Activated T-helper 17 cell treated with anti-CD3 and anti-CD28 coated beads, Interleukin-2, amount 50 U/mL, for 72 hours (primary cell): ENCODE measurements around the gene BCL7A. TPM values are rescaled to one million over a fixed set of nuclear protein-coding genes. Genes with fewer than 3 reads are reported as not detected.
"Not testable (repeated sequence)": the region's sequence is repeated elsewhere in the genome, so short reads cannot be mapped to it uniquely, and the experiment has no call there.

ENCODE experiments used
- ATAC-seq: fragments of 150-1000 bp; cut with Tn5 transposase; replicated peaks from 2 replicates; pipeline ENCODE4 v1.10.0; 2021; ENCODE audit warnings: mild to moderate bottlenecking, moderate library complexity
- H3K27ac Mint-ChIP-seq: one replicate; pipeline ENCODE4 v1.8.0; 2022; ENCODE audit warnings: mixed read lengths
- H3K27me3 Mint-ChIP-seq: one replicate; pipeline ENCODE4 v1.8.0; 2022; ENCODE audit warnings: mixed read lengths
- H3K36me3 Mint-ChIP-seq: one replicate; pipeline ENCODE4 v1.8.0; 2022; ENCODE audit warnings: low read depth, mild to moderate bottlenecking, mixed read lengths
- H3K4me1 Mint-ChIP-seq: one replicate; pipeline ENCODE4 v1.8.0; 2022; ENCODE audit warnings: mixed read lengths
- H3K4me3 Mint-ChIP-seq: one replicate; pipeline ENCODE4 v1.8.0; 2022; ENCODE audit warnings: mild to moderate bottlenecking, mixed read lengths
- H3K9me3 Mint-ChIP-seq: one replicate; pipeline ENCODE4 v1.8.0; 2022; ENCODE audit warnings: mixed read lengths
- total RNA-seq, 2 donors: library from RNA; stranded (reverse); gene quantifications; one replicate each; pipeline ENCODE4 v1.2.3, GENCODE V29; 2022

The BCL7A gene
- total RNA-seq, 2 donors from 2014 or later = 0.82 to 1.1 TPM

DNA sequence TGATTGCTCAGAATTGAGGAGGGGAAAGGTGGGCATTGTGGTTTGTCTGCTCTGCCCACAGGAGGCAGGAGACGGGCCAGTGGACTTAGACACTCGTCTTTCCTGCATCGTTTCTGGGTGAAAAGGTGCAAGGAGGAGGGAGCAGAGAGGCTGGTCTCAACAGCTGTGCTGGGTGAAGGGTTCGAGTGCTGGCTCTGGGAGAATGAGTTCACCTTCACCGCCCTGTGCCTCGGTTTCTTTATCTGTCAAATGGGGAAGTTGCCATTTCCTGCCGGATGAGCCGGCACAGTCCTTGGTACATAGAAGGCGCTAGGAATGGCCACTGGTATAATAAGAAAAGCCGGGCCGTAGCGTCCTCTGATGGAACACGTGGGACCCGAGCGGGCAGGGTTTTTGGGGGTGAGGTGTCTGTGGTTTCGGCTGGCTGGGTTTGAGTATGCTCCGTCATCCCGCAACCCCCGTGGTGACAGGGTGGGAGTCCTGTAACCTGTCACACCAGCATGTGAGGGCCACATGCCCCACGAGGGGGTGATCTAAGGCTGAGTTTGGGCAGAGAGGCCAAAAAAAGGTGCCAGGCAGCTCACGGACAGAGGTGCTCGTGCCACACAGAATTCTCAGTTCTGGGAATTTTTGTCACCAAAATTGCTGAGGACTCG is 7.3 kb downstream of the BCL7A start:
- Mint-ChIP-seq H3K4me1 (peaks cover 6% of the 10 kb centered on the region), H3K9me3 (no peaks in the 10 kb centered on the region), H3K27ac (peak overlapping the region; percentile 25), H3K36me3 (no peaks in the 10 kb centered on the region), H3K4me3 (no peak overlapping the region), H3K27me3 (peaks cover 3% of the 10 kb centered on the region)
- peak; percentile 75 for ATAC-seq

- peaks cover 3% of the 10 kb centered on the region for H3K27me3 Mint-ChIP-seq
- no peaks in the 10 kb centered on the region for H3K36me3 Mint-ChIP-seq
- H3K4me3 Mint-ChIP-seq = no peak overlapping the region
- no peak overlapping the region for H3K27ac Mint-ChIP-seq
- H3K9me3 Mint-ChIP-seq = no peaks in the 10 kb centered on the region
- peaks cover 6% of the 10 kb centered on the region for H3K4me1 Mint-ChIP-seq
- no peak for ATAC-seq
Observed at GRCh38 chr12:122029620-122030423, 8.1 kb downstream of the BCL7A start.

GRCh38 chr12:122030424-122031035 is 8.8 kb downstream of the BCL7A start:
- H3K27me3 Mint-ChIP-seq = peaks cover 3% of the 10 kb centered on the region
- ATAC-seq = no peak
- H3K9me3 Mint-ChIP-seq = no peaks in the 10 kb centered on the region
- no peak overlapping the region for H3K4me3 Mint-ChIP-seq
- peaks cover 6% of the 10 kb centered on the region for H3K4me1 Mint-ChIP-seq
- H3K36me3 Mint-ChIP-seq = peaks cover 4% of the 10 kb centered on the region
- no peak overlapping the region for H3K27ac Mint-ChIP-seq

GRCh38 chr12:122031342-122032216 is 9.9 kb downstream of the BCL7A start:
- no peak overlapping the region for H3K4me3 Mint-ChIP-seq
- peak; percentile 64 for ATAC-seq
- peaks cover 12% of the 10 kb centered on the region for H3K36me3 Mint-ChIP-seq
- H3K27me3 Mint-ChIP-seq = peaks cover 3% of the 10 kb centered on the region
- peaks cover 6% of the 10 kb centered on the region for H3K4me1 Mint-ChIP-seq
- H3K27ac Mint-ChIP-seq = no peak overlapping the region
- H3K9me3 Mint-ChIP-seq = no peaks in the 10 kb centered on the region

DNA sequence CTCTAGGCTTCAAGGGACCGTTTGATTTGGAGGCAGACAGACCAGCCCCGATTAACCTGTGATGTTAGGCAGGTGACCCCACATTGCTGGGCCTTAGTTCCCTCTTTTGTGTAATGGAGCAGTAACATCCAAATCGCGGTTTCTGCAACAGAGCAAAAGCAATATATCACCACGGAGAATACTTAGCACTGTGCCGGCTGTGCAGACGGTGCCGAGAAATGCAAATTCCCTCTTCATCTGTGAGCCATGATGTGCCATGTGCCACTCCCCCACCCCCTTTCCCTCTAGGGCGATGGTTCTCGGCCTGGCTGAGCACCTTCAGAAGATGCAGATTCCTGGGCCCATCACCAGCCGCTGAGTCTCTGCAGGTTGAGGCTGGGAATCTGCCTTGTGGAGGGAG is 10.9 kb downstream of the BCL7A start:
- Mint-ChIP-seq H3K27me3 (peaks cover 3% of the 10 kb centered on the region), H3K4me1 (peaks cover 6% of the 10 kb centered on the region), H3K36me3 (peaks cover 12% of the 10 kb centered on the region), H3K9me3 (no peaks in the 10 kb centered on the region), H3K27ac (no peak overlapping the region), H3K4me3 (no peak overlapping the region)
- no peak for ATAC-seq

GRCh38 chr12:122035292-122035691 is 13.6 kb downstream of the BCL7A start:
- ATAC-seq = no peak
- Mint-ChIP-seq H3K4me1 (no peaks in the 10 kb centered on the region), H3K4me3 (no peak overlapping the region), H3K27ac (no peak overlapping the region), H3K36me3 (peaks cover 12% of the 10 kb centered on the region), H3K27me3 (no peaks in the 10 kb centered on the region), H3K9me3 (no peaks in the 10 kb centered on the region)

DNA sequence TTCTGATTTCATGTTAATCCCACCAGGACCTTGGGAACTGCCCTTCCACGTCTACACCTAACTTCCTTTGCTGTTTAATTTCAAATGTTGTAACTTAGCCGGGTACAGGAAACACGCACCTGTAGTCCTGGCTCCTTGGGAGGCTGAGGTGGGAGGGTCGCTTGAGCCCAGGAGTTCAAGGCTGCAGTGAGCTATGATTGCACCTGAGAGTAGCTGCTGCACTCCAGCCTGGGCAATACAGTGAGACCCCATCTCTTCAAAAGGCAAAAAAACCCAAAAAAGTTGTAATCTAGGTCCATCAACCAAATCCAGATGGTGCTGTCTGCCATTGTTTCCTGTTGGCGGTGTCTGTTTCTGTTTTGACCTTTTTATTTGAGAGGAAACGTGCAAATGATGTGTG is 14.5 kb downstream of the BCL7A start:
- Mint-ChIP-seq H3K4me3 (no peak overlapping the region), H3K4me1 (no peaks in the 10 kb centered on the region), H3K9me3 (no peaks in the 10 kb centered on the region), H3K36me3 (peaks cover 12% of the 10 kb centered on the region), H3K27me3 (no peaks in the 10 kb centered on the region), H3K27ac (no peak overlapping the region)
- ATAC-seq = no peak

GRCh38 chr12:122040579-122041386 is 19.1 kb downstream of the BCL7A start:
- Mint-ChIP-seq H3K27ac (no peak overlapping the region), H3K9me3 (no peaks in the 10 kb centered on the region), H3K36me3 (peaks cover 6% of the 10 kb centered on the region), H3K4me3 (no peak overlapping the region), H3K27me3 (no peaks in the 10 kb centered on the region), H3K4me1 (no peaks in the 10 kb centered on the region)
- ATAC-seq = no peak

GRCh38 chr12:122041458-122041857 is 19.8 kb downstream of the BCL7A start:
- not testable (repeated sequence) for H3K9me3 Mint-ChIP-seq, H3K4me1 Mint-ChIP-seq, ATAC-seq, H3K27ac Mint-ChIP-seq, H3K4me3 Mint-ChIP-seq, H3K36me3 Mint-ChIP-seq, H3K27me3 Mint-ChIP-seq

- H3K27ac Mint-ChIP-seq = no peak overlapping the region
- H3K27me3 Mint-ChIP-seq = no peaks in the 10 kb centered on the region
- no peak for ATAC-seq
- no peaks in the 10 kb centered on the region for H3K36me3 Mint-ChIP-seq
- H3K9me3 Mint-ChIP-seq = no peaks in the 10 kb centered on the region
- no peak overlapping the region for H3K4me3 Mint-ChIP-seq
- H3K4me1 Mint-ChIP-seq = no peaks in the 10 kb centered on the region
Observed at GRCh38 chr12:122042910-122043309, 21.2 kb downstream of the BCL7A start.

- Mint-ChIP-seq H3K4me1 (no peaks in the 10 kb centered on the region), H3K9me3 (no peaks in the 10 kb centered on the region), H3K27me3 (no peaks in the 10 kb centered on the region), H3K27ac (no peak overlapping the region), H3K36me3 (no peaks in the 10 kb centered on the region), H3K4me3 (no peak overlapping the region)
- ATAC-seq = no peak
Observed at GRCh38 chr12:122043476-122043875, 21.8 kb downstream of the BCL7A start.

DNA sequence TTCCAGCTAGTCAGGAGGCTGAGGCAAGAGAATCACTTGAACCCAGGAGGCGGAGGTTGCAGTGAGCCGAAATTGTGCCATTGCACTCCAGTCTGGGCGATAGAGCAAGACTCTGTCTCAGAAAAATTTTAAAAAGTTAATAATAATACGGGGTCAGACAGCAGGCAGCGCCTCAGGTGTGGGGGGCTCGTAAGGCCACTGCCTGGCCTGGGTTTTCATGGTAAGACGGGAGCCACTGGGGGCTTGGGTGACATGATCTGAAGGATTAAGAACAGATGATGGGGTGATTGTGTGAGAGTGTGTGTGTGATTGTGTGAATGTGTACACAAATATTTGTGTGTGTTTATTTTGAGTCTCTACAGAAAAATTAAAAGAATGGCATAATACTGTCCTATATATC is 23.6 kb downstream of the BCL7A start:
- H3K27ac Mint-ChIP-seq = no peak overlapping the region
- H3K4me3 Mint-ChIP-seq = no peak overlapping the region
- H3K9me3 Mint-ChIP-seq = no peaks in the 10 kb centered on the region
- H3K36me3 Mint-ChIP-seq = no peaks in the 10 kb centered on the region
- H3K4me1 Mint-ChIP-seq = no peaks in the 10 kb centered on the region
- ATAC-seq = no peak
- no peaks in the 10 kb centered on the region for H3K27me3 Mint-ChIP-seq

GRCh38 chr12:122046145-122046544 is 24.5 kb downstream of the BCL7A start:
- Mint-ChIP-seq H3K27ac (no peak overlapping the region), H3K4me1 (no peaks in the 10 kb centered on the region), H3K9me3 (no peaks in the 10 kb centered on the region), H3K27me3 (no peaks in the 10 kb centered on the region), H3K36me3 (no peaks in the 10 kb centered on the region), H3K4me3 (no peak overlapping the region)
- ATAC-seq = no peak

DNA sequence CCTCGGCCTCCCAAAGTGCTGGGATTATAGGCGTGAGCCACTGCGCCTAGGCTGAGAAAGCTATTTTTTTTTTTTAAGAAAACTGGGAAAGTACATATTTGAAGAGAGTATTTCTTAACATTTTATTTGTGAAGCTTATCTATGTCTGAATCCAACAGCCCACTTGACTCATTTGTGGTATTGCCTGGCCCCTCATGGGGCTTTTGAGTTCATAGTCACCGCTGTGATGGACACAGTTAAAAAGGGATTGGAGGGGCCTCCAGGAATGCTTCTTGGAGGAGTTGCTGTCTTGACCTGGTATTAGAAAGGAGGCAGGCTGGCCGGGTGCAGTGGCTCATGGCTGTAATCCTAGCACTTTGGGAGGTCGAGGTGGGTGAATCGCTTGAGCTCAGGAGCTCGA is 26.5 kb downstream of the BCL7A start:
- Mint-ChIP-seq H3K4me3 (no peak overlapping the region), H3K9me3 (no peaks in the 10 kb centered on the region), H3K4me1 (no peaks in the 10 kb centered on the region), H3K36me3 (no peaks in the 10 kb centered on the region), H3K27me3 (no peaks in the 10 kb centered on the region), H3K27ac (no peak overlapping the region)
- no peak for ATAC-seq
